Measurements from ENCODE around the gene DNAH1. TPM values are rescaled to one million over a fixed set of nuclear protein-coding genes. Genes with fewer than 3 reads are reported as not detected.

Gene DNAH1
- total RNA-seq, 4 donors from 2014 or later, result 3.2 to 8.1 (median 6.2) TPM

DNA sequence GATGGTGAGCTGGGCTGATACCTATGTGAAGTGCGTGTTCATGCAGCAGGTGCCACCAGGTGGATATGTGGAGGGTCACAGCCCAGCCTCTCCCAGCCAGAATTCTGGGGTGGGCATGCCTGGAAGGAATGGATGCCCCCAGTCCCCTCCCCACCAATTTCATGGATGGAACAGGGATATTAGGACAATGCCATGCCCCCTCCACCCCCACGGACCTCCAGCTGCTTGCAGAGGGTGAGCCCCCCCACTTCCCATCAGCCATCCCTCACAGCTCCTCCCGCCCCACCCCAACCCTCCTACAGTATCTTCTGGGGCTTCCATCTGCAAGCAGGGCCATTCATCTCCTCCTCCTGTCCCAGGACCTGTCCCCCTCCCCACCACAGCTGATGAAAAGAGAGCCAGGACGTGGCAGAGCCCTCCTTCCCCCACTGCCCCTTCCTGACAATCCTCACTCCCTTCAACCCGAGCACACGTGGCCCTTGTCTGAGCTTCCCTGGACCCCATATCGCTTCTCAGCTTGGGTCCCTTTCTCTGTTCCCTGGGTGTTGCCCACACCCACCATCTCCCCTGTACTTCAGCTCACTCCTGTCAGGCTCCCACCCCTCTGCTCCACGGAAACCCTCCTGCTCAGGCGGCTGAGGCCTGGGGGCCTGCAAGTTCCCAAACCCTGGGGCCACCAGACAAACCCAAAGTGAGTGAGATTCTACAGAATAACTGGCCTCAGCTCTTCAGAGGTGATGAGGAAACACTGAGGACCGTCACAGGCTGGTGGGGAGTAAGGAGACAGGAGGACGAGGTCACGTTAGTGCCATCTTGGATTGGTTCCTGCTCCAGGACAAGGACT lies 131.6 kb downstream of the DNAH1 start:
- 60 to 68% methylated on average over 5 to 9 of the region's 12 CpGs for WGBS, 2 donors (ENCODE audit: low coverage in 1 of 2)
- H3K4me1 ChIP-seq, result peaks cover 0 to 29% (median 0%) of the 10 kb centered on the region in 3 donors
- ATAC-seq, result no peak

More for the DNA sequence above, 131.6 kb downstream of the DNAH1 start:
- Histone ChIP-seq H3K9me3 (no peaks in the 10 kb centered on the region), H3K36me3 (no peaks in the 10 kb centered on the region), H3K27ac (no peak overlapping the region), H3K27me3 (no peaks in the 10 kb centered on the region), H3K4me3 (no peak overlapping the region)
- TF ChIP-seq EP300 (IDR thresholded peaks at IDR 0.05), result no peak
- no peak for TF ChIP-seq POLR2AphosphoS5 (IDR thresholded peaks at IDR 0.05)
- TF ChIP-seq, protein P1, sequence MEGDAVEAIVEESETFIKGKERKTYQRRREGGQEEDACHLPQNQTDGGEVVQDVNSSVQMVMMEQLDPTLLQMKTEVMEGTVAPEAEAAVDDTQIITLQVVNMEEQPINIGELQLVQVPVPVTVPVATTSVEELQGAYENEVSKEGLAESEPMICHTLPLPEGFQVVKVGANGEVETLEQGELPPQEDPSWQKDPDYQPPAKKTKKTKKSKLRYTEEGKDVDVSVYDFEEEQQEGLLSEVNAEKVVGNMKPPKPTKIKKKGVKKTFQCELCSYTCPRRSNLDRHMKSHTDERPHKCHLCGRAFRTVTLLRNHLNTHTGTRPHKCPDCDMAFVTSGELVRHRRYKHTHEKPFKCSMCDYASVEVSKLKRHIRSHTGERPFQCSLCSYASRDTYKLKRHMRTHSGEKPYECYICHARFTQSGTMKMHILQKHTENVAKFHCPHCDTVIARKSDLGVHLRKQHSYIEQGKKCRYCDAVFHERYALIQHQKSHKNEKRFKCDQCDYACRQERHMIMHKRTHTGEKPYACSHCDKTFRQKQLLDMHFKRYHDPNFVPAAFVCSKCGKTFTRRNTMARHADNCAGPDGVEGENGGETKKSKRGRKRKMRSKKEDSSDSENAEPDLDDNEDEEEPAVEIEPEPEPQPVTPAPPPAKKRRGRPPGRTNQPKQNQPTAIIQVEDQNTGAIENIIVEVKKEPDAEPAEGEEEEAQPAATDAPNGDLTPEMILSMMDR (IDR thresholded peaks at IDR 0.05), result no peak
- TF ChIP-seq POLR2A (IDR thresholded peaks at IDR 0.05), result no peak

Small RNAs within 50 kb of the gene (small RNA-seq; reads per million reads assigned to genes)
- gene MIR135A1 (0 to 0.27 (median 0) reads per million in 4 donors), gene MIRLET7G (706 to 1,479 (median 1,049) reads per million in 4 donors)

Other genes starting within 250 kb of the DNAH1 start
- 1 to 10 TPM in 2 of 4 donors, under 1 TPM in 2; 0.73 to 1.7 (median 0.93) TPM for gene POC1A, start 161.9 kb upstream of the DNAH1 start, total RNA-seq
- 10 to 100 TPM; 30.0 to 50.8 (median 35.8) TPM for gene ALAS1, start 118.2 kb upstream of the DNAH1 start, total RNA-seq
- gene TLR9, start 90.7 kb upstream of the DNAH1 start, total RNA-seq, result not detected
- gene TWF2, start 77.2 kb upstream of the DNAH1 start, total RNA-seq, result 10 to 100 TPM; 46.8 to 79.5 (median 69.2) TPM
- 10 to 100 TPM; 20.3 to 36.6 (median 29.9) TPM for gene PPM1M, start 70.6 kb upstream of the DNAH1 start, total RNA-seq
- 10 to 100 TPM; 63.7 to 92.0 (median 86.7) TPM for gene WDR82, start 37.7 kb upstream of the DNAH1 start, total RNA-seq
- gene GLYCTK, start 28.5 kb upstream of the DNAH1 start, total RNA-seq, result 1 to 10 TPM; 2.6 to 7.7 (median 3.1) TPM
- 10 to 100 TPM; 72.4 to 81.0 (median 75.9) TPM for gene BAP1, start 93.7 kb downstream of the DNAH1 start, total RNA-seq
- 10 to 100 TPM in 2 of 4 donors, 1 to 10 TPM in 2; 7.1 to 16.8 (median 10.7) TPM for gene PHF7, start 94.3 kb downstream of the DNAH1 start, total RNA-seq
- 10 to 100 TPM in 2 of 4 donors, 1 to 10 TPM in 2; 6.7 to 33.9 (median 20.3) TPM for gene SEMA3G, start 128.8 kb downstream of the DNAH1 start, total RNA-seq
- 1 to 10 TPM in 3 of 4 donors, not detected in 1; 1.9 to 4.6 (median 2.4) TPM for gene TNNC1, start 137.7 kb downstream of the DNAH1 start, total RNA-seq
- gene NISCH, start 139.3 kb downstream of the DNAH1 start, total RNA-seq, result 10 to 100 TPM; 56.7 to 95.9 (median 78.9) TPM
- 100 to 1,000 TPM in 2 of 4 donors, 10 to 100 TPM in 2; 76.2 to 167 (median 95.8) TPM for gene STAB1, start 179.0 kb downstream of the DNAH1 start, total RNA-seq
- gene NT5DC2, start 217.5 kb downstream of the DNAH1 start, total RNA-seq, result 10 to 100 TPM; 21.7 to 69.5 (median 34.7) TPM
- gene UQCC5, start 220.3 kb downstream of the DNAH1 start, total RNA-seq, result 10 to 100 TPM in 2 of 4 donors, 1 to 10 TPM in 2; 1.9 to 47.5 (median 18.7) TPM

Measured in gastroesophageal sphincter (tissue), 4 donors.